H1 (cell line): ENCODE measurements around the gene FADD. TPM values are rescaled to one million over a fixed set of nuclear protein-coding genes. Genes with fewer than 3 reads are reported as not detected.
A peak's percentile ranks its signal among the peaks of the same experiment; 100 is the strongest.

Experiments used
- CTCF ChIA-PET: fragments of 300-600 bp; sonication (Branson Sonifier 250); formaldehyde crosslinking; loops from one replicate; lab custom pipeline; 2021; ENCODE audit not compliant: partially characterized antibody; lab: Charles Lee
- POLR2A ChIA-PET: fragments of 300-600 bp; sonication (Branson Sonifier 250); formaldehyde crosslinking; loops from one replicate; lab custom pipeline; 2021; ENCODE audit warnings: inconsistent platforms; ENCODE audit not compliant: partially characterized antibody; lab: Charles Lee
- DNase-seq, 2 experiments: peaks; one replicate each; pipeline versions ENCODE4 v3.0.0 to v3.0.0-alpha.2; 2010 to 2022; ENCODE audit warnings: low spot score in 2 of 2, low read depth in 1 of 2, mixed read lengths in 1 of 2
- FAIRE-seq: peaks from 2 replicates; lab custom pipeline; 2011; peaks lifted over from hg19 to GRCh38; lab: Jason Lieb, UNC
- H2AFZ ChIP-seq: 2 replicates; pipeline ENCODE4 v1.8.1; 2012; ENCODE audit warnings: low read length, inconsistent platforms
- H2AK5ac ChIP-seq: 2 replicates; pipeline ENCODE4 v1.6.1; 2013; ENCODE audit warnings: low read depth, low read length
- H2BK120ac ChIP-seq: replicated peaks from 2 replicates; pipeline ENCODE3; 2013; ENCODE audit warnings: low read depth, low read length, inconsistent platforms
- H2BK12ac ChIP-seq: 2 replicates; pipeline ENCODE4 v1.6.1; 2013; ENCODE audit warnings: low read depth, low read length
- H2BK15ac ChIP-seq: 2 replicates; pipeline ENCODE4 v1.6.1; 2013; ENCODE audit warnings: low read length
- H2BK20ac ChIP-seq: 2 replicates; pipeline ENCODE4 v1.6.1; 2013; ENCODE audit warnings: low read length
- H2BK5ac ChIP-seq: 2 replicates; pipeline ENCODE4 v1.6.1; 2013; ENCODE audit warnings: low read depth, low read length
- H3K14ac ChIP-seq: 2 replicates; pipeline ENCODE4 v1.6.1; 2013; ENCODE audit warnings: inconsistent platforms; ENCODE audit not compliant: insufficient read length
- H3K18ac ChIP-seq: 2 replicates; pipeline ENCODE4 v1.6.1; 2013; ENCODE audit warnings: low read length; ENCODE audit errors: extremely low read depth
- H3K23ac ChIP-seq: 2 replicates; pipeline ENCODE4 v1.6.1; 2013; ENCODE audit warnings: inconsistent platforms; ENCODE audit not compliant: insufficient read length
- H3K23me2 ChIP-seq: 2 replicates; pipeline ENCODE4 v1.6.1; 2013; ENCODE audit warnings: low read depth, low read length
- H3K27ac ChIP-seq: 2 replicates; pipeline ENCODE4 v1.6.1; 2011; ENCODE audit warnings: low read depth, low read length, inconsistent platforms
- H3K27me3 ChIP-seq, 4 experiments: replicated peaks in 1 of 4; 1 replicate in 1 of 4; 2 replicates in 3 of 4; pipeline versions ENCODE4 v1.6.1 to v1.8.1; 2011 to 2013; ENCODE audit warnings: low read length in 3 of 4, mild to moderate bottlenecking in 3 of 4, inconsistent platforms in 2 of 4, mixed read lengths in 2 of 4, moderate library complexity in 1 of 4; ENCODE audit not compliant: control insufficient read depth in 3 of 4, insufficient read depth in 3 of 4; ENCODE audit errors: extremely low read depth in 1 of 4
- H3K36me3 ChIP-seq, 4 experiments: 2 replicates each; pipeline versions ENCODE4 v1.6.1 to v1.8.1; 2011 to 2013; ENCODE audit warnings: mild to moderate bottlenecking in 4 of 4, low read length in 3 of 4, moderate library complexity in 2 of 4, control low read depth in 1 of 4, inconsistent platforms in 1 of 4; ENCODE audit not compliant: insufficient read depth in 4 of 4, control insufficient read depth in 2 of 4
- H3K4ac ChIP-seq: replicated peaks from 2 replicates; pipeline ENCODE3; 2013; ENCODE audit warnings: low read length, low read depth, mixed read lengths, inconsistent platforms; ENCODE audit not compliant: insufficient read length
- H3K4me1 ChIP-seq, 4 experiments: replicated peaks in 1 of 4; 1 replicate in 1 of 4; 2 replicates in 3 of 4; pipeline versions ENCODE4 v1.6.1 to v1.8.1; 2011 to 2013; ENCODE audit warnings: low read length in 3 of 4, inconsistent platforms in 2 of 4, mixed read lengths in 1 of 4; ENCODE audit not compliant: insufficient read depth in 4 of 4, control insufficient read depth in 3 of 4
- H3K4me2 ChIP-seq, 2 experiments: 2 replicates each; pipeline versions ENCODE4 v1.6.1 to v1.8.1; 2011 to 2013; ENCODE audit warnings: low read depth in 2 of 2, low read length in 2 of 2, control low read depth in 1 of 2, inconsistent platforms in 1 of 2, mild to moderate bottlenecking in 1 of 2; ENCODE audit not compliant: insufficient read depth in 1 of 2
- H3K4me3 ChIP-seq, 4 experiments: fragments of 200-600, 300-600 bp in 1 of 4; sonication (generic), shearing (Covaris generic), sonication (Bioruptor Twin) in 1 of 4; 2 replicates each; pipeline versions ENCODE4 v1.5.1 to v1.8.1; 2011 to 2016; ENCODE audit warnings: low read length in 4 of 4, low read depth in 3 of 4, control low read depth in 2 of 4, inconsistent platforms in 2 of 4, mild to moderate bottlenecking in 2 of 4, mixed read lengths in 1 of 4, moderate library complexity in 1 of 4; ENCODE audit not compliant: insufficient read depth in 2 of 4; ENCODE audit errors: extremely low read depth in 1 of 4
- H3K56ac ChIP-seq: replicated peaks from 2 replicates; pipeline ENCODE3; 2013; ENCODE audit warnings: low read depth, mild to moderate bottlenecking, mixed read lengths, low read length, inconsistent platforms; ENCODE audit not compliant: insufficient read length
- H3K79me1 ChIP-seq: 2 replicates; pipeline ENCODE4 v1.6.1; 2013; ENCODE audit warnings: low read depth, low read length, control low read depth
- H3K79me2 ChIP-seq, 2 experiments: 2 replicates each; pipeline versions ENCODE4 v1.6.1 to v1.8.1; 2012 to 2013; ENCODE audit warnings: low read length in 2 of 2, mild to moderate bottlenecking in 2 of 2, inconsistent platforms in 1 of 2; ENCODE audit not compliant: insufficient read depth in 2 of 2, control insufficient read depth in 1 of 2
- H3K9ac ChIP-seq, 4 experiments: replicated peaks in 1 of 4; 1 replicate in 1 of 4; 2 replicates in 3 of 4; pipeline versions ENCODE4 v1.6.1 to v1.8.1; 2011 to 2013; ENCODE audit warnings: low read depth in 3 of 4, low read length in 3 of 4, control low read depth in 2 of 4, mild to moderate bottlenecking in 2 of 4, moderate library complexity in 2 of 4, inconsistent platforms in 1 of 4; ENCODE audit errors: extremely low read depth in 1 of 4
- H3K9me3 ChIP-seq, 2 experiments: 2 replicates each; pipeline versions ENCODE4 v1.6.1 to v1.8.1; 2012 to 2013; ENCODE audit warnings: mild to moderate bottlenecking in 2 of 2, moderate library complexity in 2 of 2, control low read depth in 1 of 2, inconsistent platforms in 1 of 2, low read depth in 1 of 2, low read length in 1 of 2, mixed read lengths in 1 of 2; ENCODE audit not compliant: insufficient read depth in 2 of 2
- H4K20me1 ChIP-seq, 2 experiments: replicated peaks in 1 of 2; 2 replicates each; pipeline versions ENCODE3 to v1.8.1; 2011 to 2013; ENCODE audit warnings: inconsistent platforms in 2 of 2, low read length in 2 of 2, mild to moderate bottlenecking in 1 of 2; ENCODE audit not compliant: insufficient read depth in 2 of 2, control insufficient read depth in 1 of 2
- H4K5ac ChIP-seq: 2 replicates; pipeline ENCODE4 v1.6.1; 2013; ENCODE audit warnings: low read length, low read depth, mixed read lengths, inconsistent platforms; ENCODE audit not compliant: insufficient read length
- H4K8ac ChIP-seq: 2 replicates; pipeline ENCODE4 v1.8.0; 2013; ENCODE audit warnings: mild to moderate bottlenecking, moderate library complexity, low read length, inconsistent platforms; ENCODE audit not compliant: insufficient read depth; ENCODE audit errors: extremely low read depth
- H4K91ac ChIP-seq: replicated peaks from 2 replicates; pipeline ENCODE3; 2013; ENCODE audit warnings: low read length, mixed read lengths, inconsistent platforms; ENCODE audit not compliant: insufficient read length
- WGBS, 2 experiments: shearing (Covaris generic) in 1 of 2; methylation state at CpG; one replicate each; pipeline versions ENCODE4 v1.1.6 to v1.1.7; 2013 to 2015; ENCODE audit warnings: low lambda C conversion rate in 2 of 2, mixed read lengths in 2 of 2, inconsistent platforms in 1 of 2, low coverage in 1 of 2, missing lambda C conversion rate in 1 of 2; ENCODE audit not compliant: insufficient replicate concordance in 2 of 2, insufficient coverage in 1 of 2, insufficient read length in 1 of 2; ENCODE audit errors: extremely low coverage in 1 of 2, missing lambda C conversion rate in 1 of 2; 5-methylcytosine and 5-hydroxymethylcytosine counted together
- polyA plus RNA-seq, 7 experiments: library from polyadenylated mRNA; depleted of rRNA in 3 of 7; stranded (reverse) in 5 of 7; unstranded in 2 of 7; fragments of >200 nt in 5 of 7; fragments of 200-250 nt in 2 of 7; gene quantifications; 1 replicate in 5 of 7; 2 replicates in 1 of 7; 4 replicates in 1 of 7; pipeline versions ENCODE4 v1.2.1 to v1.2.3, GENCODE V29; 2011 to 2013; ENCODE audit warnings: missing spikeins in 2 of 7, mixed read lengths in 2 of 7
- total RNA-seq: library from RNA; stranded (reverse); fragmentation: NEBNext Ultra II Directional; extraction: Animal tissue kit (Norgen Biotek cat#: 25700); gene quantifications from 2 replicates; pipeline ENCODE4 v1.2.1, GENCODE V29; 2021
- TF ChIP-seq, protein P1 (sequence below): IDR thresholded peaks from 2 replicates; pipeline ENCODE4 v1.6.1; 2012; ENCODE audit warnings: low read length, inconsistent platforms

FADD gene
- total and polyA plus RNA-seq, 2 of the 8 experiments (the other 6 are each of a cell fraction or from before 2014, with no cell fraction given), result 29.0 to 43.9 TPM

DNA sequence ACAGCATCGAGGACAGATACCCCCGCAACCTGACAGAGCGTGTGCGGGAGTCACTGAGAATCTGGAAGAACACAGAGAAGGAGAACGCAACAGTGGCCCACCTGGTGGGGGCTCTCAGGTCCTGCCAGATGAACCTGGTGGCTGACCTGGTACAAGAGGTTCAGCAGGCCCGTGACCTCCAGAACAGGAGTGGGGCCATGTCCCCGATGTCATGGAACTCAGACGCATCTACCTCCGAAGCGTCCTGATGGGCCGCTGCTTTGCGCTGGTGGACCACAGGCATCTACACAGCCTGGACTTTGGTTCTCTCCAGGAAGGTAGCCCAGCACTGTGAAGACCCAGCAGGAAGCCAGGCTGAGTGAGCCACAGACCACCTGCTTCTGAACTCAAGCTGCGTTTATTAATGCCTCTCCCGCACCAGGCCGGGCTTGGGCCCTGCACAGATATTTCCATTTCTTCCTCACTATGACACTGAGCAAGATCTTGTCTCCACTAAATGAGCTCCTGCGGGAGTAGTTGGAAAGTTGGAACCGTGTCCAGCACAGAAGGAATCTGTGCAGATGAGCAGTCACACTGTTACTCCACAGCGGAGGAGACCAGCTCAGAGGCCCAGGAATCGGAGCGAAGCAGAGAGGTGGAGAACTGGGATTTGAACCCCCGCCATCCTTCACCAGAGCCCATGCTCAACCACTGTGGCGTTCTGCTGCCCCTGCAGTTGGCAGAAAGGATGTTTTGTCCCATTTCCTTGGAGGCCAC, 3.3 kb downstream of the FADD start:
- Histone ChIP-seq H4K5ac (no peak overlapping the region), H4K20me1 (peaks cover 21 to 31% of the 10 kb centered on the region in 2 experiments), H3K4me1 (peaks cover 10 to 17% (median 14%) of the 10 kb centered on the region in 4 experiments), H3K56ac (no peak overlapping the region), H2BK5ac (0 out of 2 replicates have a peak overlapping the region, but pooled peaks have one; percentile 10), H2BK20ac (no peak overlapping the region), H2AFZ (no peak overlapping the region), H2BK12ac (no peak overlapping the region), H3K9ac (no peak overlapping the region; a peak in 1 of 7 replicates), H3K4me2 (no peak overlapping the region), H3K18ac (no peak overlapping the region), H4K8ac (no peak overlapping the region), H2BK15ac (no peak overlapping the region), H3K4ac (no peak overlapping the region), H3K79me1 (peaks cover 6% of the 10 kb centered on the region; the same call in 1 of the 2 replicates), H4K91ac (no peak overlapping the region), H2BK120ac (no peak overlapping the region), H3K4me3 (no peak overlapping the region), H3K23ac (no peak overlapping the region), H3K79me2 (peaks cover 9 to 39% of the 10 kb centered on the region in 2 experiments), H3K36me3 (peaks cover 10 to 21% (median 15%) of the 10 kb centered on the region in 4 experiments), H3K27me3 (no peaks in the 10 kb centered on the region), H2AK5ac (no peak overlapping the region), H3K23me2 (peaks cover 10% of the 10 kb centered on the region), H3K14ac (no peak overlapping the region), H3K9me3 (no peaks in the 10 kb centered on the region), H3K27ac (0 out of 2 replicates have a peak overlapping the region, but pooled peaks have one; percentile 10)
- CTCF ChIA-PET, result interaction anchor here (0.7 to 3.5 kb wide), 5 partner anchors 11 to 288 kb away, joined by 3 to 11 read pairs (median 4); no protein-coding TSS in a partner anchor
- DNase-seq, result no peak
- WGBS, 2 experiments, result 96% methylated on average over 22 of the region's 22 CpGs; no CpG with 5 or more reads in 1 of the 2 experiments
- POLR2A ChIA-PET, result no interaction called here
- FAIRE-seq, result no peak
- TF ChIP-seq, protein P1, sequence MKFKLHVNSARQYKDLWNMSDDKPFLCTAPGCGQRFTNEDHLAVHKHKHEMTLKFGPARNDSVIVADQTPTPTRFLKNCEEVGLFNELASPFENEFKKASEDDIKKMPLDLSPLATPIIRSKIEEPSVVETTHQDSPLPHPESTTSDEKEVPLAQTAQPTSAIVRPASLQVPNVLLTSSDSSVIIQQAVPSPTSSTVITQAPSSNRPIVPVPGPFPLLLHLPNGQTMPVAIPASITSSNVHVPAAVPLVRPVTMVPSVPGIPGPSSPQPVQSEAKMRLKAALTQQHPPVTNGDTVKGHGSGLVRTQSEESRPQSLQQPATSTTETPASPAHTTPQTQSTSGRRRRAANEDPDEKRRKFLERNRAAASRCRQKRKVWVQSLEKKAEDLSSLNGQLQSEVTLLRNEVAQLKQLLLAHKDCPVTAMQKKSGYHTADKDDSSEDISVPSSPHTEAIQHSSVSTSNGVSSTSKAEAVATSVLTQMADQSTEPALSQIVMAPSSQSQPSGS, result no peak
